Measurements from ENCODE around the gene FBXO17.

GRCh38 chr19:38932425-38933179 is 42.9 kb downstream of the FBXO17 start:
- TF ChIP-seq, protein P1, sequence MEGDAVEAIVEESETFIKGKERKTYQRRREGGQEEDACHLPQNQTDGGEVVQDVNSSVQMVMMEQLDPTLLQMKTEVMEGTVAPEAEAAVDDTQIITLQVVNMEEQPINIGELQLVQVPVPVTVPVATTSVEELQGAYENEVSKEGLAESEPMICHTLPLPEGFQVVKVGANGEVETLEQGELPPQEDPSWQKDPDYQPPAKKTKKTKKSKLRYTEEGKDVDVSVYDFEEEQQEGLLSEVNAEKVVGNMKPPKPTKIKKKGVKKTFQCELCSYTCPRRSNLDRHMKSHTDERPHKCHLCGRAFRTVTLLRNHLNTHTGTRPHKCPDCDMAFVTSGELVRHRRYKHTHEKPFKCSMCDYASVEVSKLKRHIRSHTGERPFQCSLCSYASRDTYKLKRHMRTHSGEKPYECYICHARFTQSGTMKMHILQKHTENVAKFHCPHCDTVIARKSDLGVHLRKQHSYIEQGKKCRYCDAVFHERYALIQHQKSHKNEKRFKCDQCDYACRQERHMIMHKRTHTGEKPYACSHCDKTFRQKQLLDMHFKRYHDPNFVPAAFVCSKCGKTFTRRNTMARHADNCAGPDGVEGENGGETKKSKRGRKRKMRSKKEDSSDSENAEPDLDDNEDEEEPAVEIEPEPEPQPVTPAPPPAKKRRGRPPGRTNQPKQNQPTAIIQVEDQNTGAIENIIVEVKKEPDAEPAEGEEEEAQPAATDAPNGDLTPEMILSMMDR (conservative IDR thresholded peaks at IDR 0.05; ENCODE audit: low read length), result peak; percentile 68
- no peak for TF ChIP-seq EZH2phosphoT487 (IDR thresholded peaks at IDR 0.05; ENCODE audit: borderline replicate concordance)
